SK-N-MC (cell line): Measurements from ENCODE around the gene SIN3A.
"Not testable (repeated sequence)": the region's sequence is repeated elsewhere in the genome, so short reads cannot be mapped to it uniquely, and the experiment has no call there.

Source experiments
- DNase-seq: peaks from one replicate; pipeline ENCODE4 v3.0.0-alpha.2; 2011; ENCODE audit warnings: low read depth, low spot score
- H3K27ac ChIP-seq: fragments of 200-600 bp; sonication (generic); 2 replicates; pipeline ENCODE4 v1.5.1; 2016; ENCODE audit warnings: mixed run types
- H3K36me3 ChIP-seq: fragments of 200-600 bp; sonication (generic); 2 replicates; pipeline ENCODE4 v1.6.1; 2017; ENCODE audit warnings: antibody characterized with exemption, low read length, mixed read lengths; ENCODE audit not compliant: insufficient read depth
- H3K4me3 ChIP-seq: fragments of 200-600 bp; sonication (generic); 2 replicates; pipeline ENCODE4 v1.5.1; 2016
- H3K9ac ChIP-seq: fragments of 200-600 bp; sonication (generic); 2 replicates; pipeline ENCODE4 v1.8.0; 2017; ENCODE audit warnings: mixed run types, mixed read lengths; ENCODE audit not compliant: insufficient read length
- H3K9me3 ChIP-seq: fragments of 200-600 bp; sonication (generic); 2 replicates; pipeline ENCODE4 v1.6.1; 2017; ENCODE audit warnings: low read depth, mild to moderate bottlenecking, antibody characterized with exemption, low read length, moderate library complexity, mixed read lengths
- EZH2 ChIP-seq: fragments of 200-600 bp; sonication (generic); IDR thresholded peaks from one replicate; pipeline ENCODE4 v1.6.1; 2017; ENCODE audit warnings: antibody characterized with exemption
- FOXP2 ChIP-seq: optimal IDR thresholded peaks from 2 replicates; pipeline ENCODE3; 2011; ENCODE audit warnings: mild to moderate bottlenecking, moderate library complexity; ENCODE audit not compliant: insufficient read depth; ENCODE audit errors: extremely low read length, control extremely low read depth
- POLR2AphosphoS5 ChIP-seq: IDR thresholded peaks from 2 replicates; pipeline ENCODE4 v1.6.1; 2012; ENCODE audit warnings: mild to moderate bottlenecking, low read depth, low read length, borderline replicate concordance

Gene SIN3A

DNA sequence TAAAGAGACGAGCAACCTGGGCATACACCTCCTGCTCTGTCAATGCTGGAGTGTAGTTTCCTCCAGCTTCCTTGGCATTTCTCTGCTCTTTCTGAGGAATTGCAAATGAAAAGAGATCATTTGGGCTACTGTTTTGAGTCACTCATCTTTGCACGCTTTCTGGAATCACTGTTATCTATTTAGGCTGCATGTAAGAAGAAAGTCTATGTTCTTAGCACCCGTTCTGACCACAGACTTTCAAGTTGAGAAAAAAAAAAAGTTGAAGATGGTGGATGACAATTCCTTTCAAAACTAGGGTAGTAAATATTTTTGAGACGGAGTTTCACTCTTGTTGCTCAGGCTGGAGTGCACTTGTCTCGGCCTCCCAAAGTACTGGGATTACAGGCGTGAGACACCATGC is 41.3 kb downstream of the SIN3A start:
- Histone ChIP-seq H3K36me3 (peaks cover 85% of the 10 kb centered on the region), H3K9ac (no peak overlapping the region)
- no peak for TF ChIP-seq EZH2
- no peak for TF ChIP-seq FOXP2
- no peak for TF ChIP-seq POLR2AphosphoS5

DNA sequence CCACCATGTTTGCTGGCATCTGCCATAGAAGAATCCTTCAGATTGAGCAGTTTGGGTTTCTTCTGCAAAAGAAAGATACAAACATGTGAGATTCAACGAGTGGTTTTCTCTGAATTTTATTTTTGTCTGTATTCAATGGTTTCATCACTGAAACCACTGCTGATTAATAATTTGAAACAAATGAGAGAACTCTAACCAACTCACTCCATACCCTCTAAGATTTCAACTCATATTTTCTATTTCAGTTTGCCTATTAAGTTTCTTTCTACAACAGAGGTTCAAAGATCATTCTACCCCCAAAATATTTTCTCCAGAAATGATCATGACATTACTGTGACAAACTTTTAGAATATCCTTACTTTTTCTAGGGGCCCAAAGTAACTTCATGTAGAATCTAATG is 44.4 kb downstream of the SIN3A start:
- H3K9me3 ChIP-seq, result no peaks in the 10 kb centered on the region
- TF ChIP-seq EZH2, result no peak
- no peak for TF ChIP-seq FOXP2
- TF ChIP-seq POLR2AphosphoS5, result no peak
- peaks cover 90% of the 10 kb centered on the region for H3K36me3 ChIP-seq
- no peak for DNase-seq
- 0 out of 2 replicates have a peak overlapping the region, but pooled peaks have one; percentile 19 for H3K27ac ChIP-seq
- no peak overlapping the region for H3K9ac ChIP-seq
- no peak overlapping the region for H3K4me3 ChIP-seq

More for the DNA sequence above, 41.3 kb downstream of the SIN3A start:
- no peaks in the 10 kb centered on the region for H3K9me3 ChIP-seq
- no peak overlapping the region for H3K4me3 ChIP-seq
- no peak for DNase-seq
- no peak overlapping the region for H3K27ac ChIP-seq

DNA sequence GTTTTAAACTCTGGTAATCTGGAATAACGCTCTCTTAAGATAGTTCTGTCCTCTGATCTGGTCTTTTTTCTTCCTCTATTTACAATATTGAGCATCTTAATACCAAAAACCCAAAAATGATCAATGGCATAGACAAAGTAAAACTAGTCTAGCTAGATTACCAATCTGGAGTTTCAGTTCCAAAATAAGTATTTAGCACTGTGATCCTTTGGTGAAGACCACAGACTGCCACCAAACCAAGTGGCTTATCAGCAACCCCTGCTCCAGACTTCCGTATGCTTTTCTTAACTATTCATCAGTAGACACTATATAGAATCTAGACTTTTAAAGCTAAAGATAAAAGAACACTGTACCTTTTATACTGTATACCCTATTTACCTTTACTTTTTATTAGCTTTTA is 47.6 kb downstream of the SIN3A start:
- DNase-seq, result no peak
- Histone ChIP-seq H3K27ac (no peak overlapping the region), H3K9me3 (no peaks in the 10 kb centered on the region), H3K36me3 (peaks cover 84% of the 10 kb centered on the region), H3K9ac (no peak overlapping the region), H3K4me3 (no peak overlapping the region)
- TF ChIP-seq FOXP2, result no peak
- no peak for TF ChIP-seq EZH2
- no peak for TF ChIP-seq POLR2AphosphoS5

DNA sequence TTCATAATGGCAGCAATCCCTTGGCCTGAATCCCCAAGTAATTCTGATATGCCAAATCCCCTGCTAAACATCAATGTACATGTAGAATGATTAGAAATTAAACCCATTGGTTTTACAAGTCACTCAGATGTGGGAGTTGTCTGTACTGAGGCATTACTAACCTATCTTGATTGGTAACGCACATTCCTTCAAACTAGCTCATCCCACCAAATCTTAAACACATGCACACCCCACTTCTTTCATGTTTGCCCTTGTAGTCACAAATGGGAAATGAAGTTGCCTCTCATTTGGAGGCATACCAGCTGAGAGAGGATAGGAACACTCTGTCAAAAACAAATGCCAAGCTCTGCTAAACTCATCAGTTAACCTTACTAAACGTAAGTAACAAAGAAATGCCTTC is 54.0 kb downstream of the SIN3A start:
- no peak for TF ChIP-seq EZH2
- Histone ChIP-seq H3K27ac (no peak overlapping the region), H3K9ac (no peak overlapping the region), H3K36me3 (peaks cover 90% of the 10 kb centered on the region), H3K9me3 (no peaks in the 10 kb centered on the region), H3K4me3 (no peak overlapping the region)
- no peak for DNase-seq

DNA sequence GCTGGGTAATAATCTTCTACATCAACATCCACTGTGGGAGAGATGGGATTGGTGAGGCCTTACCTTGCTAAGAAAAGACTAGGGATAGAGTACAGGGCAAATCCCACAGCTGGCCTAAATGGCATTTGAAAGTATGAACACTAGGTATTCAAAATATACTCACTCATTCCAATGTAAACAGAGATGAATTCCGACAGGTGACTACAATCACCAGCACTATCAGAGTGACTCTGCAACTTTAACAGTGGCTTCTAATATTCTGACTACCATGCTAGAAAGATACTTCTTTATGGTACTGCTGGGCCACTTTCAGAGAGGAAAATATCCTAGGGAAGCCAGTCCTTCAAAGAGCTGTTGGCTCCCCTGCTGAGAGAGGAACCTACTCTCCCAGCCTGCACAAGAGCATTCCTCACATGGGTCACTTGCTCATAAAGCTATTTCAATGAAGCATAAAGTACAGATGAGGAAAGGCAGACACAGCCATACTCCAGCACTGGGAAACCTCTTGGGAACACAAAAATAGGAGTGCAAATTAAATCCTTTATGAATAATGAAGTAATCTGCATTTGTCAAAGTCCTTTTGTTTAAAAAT is 61.6 kb downstream of the SIN3A start:
- H3K36me3 ChIP-seq, result peaks cover 99% of the 10 kb centered on the region

DNA sequence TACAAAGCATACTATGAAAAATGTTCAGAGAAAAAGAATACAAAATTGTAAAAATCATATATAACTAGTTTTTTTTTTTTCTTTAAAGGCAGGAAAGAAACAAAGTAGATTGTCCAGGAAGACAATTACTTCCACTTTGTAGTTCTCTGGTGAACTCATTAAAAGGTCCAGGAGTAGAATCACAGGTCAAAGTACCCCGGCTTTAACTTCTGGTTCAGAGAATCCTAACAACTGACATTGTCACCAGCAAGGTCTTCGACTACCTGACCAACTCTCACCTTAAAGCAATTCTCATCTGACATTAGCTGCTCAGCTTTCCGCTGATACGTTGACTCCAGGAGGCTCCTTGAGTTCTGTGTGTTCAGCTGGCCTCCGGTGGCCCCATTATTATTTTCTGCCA is 67.5 kb downstream of the SIN3A start:
- not testable (repeated sequence) for DNase-seq, H3K9me3 ChIP-seq, H3K4me3 ChIP-seq, H3K27ac ChIP-seq, H3K9ac ChIP-seq
- peaks cover 94% of the 10 kb centered on the region for H3K36me3 ChIP-seq

More for the DNA sequence above, 61.6 kb downstream of the SIN3A start:
- TF ChIP-seq EZH2, result no peak
- TF ChIP-seq FOXP2, result no peak
- TF ChIP-seq POLR2AphosphoS5, result no peak
- DNase-seq, result no peak
- H3K9ac ChIP-seq, result no peak overlapping the region
- no peaks in the 10 kb centered on the region for H3K9me3 ChIP-seq
- H3K4me3 ChIP-seq, result no peak overlapping the region
- no peak overlapping the region; the same call in 1 of the 2 replicates for H3K27ac ChIP-seq

DNA sequence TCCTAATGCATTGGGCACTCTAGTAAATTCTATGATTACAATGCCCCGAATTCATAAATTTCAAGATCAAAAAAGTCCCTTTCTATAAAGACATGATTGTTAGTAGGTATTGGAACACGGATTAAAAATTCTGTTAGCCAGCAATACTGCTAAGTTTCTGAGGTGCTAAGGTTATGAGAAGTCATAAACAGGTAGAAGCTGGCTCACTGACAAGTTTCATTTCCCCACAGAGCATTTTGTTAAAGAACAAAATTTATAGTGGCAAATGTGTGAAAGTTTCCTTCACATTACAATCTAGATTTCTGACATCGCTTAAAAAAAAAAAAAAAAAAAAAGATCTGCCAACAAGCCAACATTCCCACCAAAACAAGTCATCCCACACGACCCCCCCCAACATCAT is 70.7 kb downstream of the SIN3A start:
- Histone ChIP-seq H3K9ac (no peak overlapping the region), H3K27ac (no peak overlapping the region), H3K9me3 (no peaks in the 10 kb centered on the region), H3K4me3 (no peak overlapping the region), H3K36me3 (peaks cover 84% of the 10 kb centered on the region)
- TF ChIP-seq POLR2AphosphoS5, result no peak
- no peak for TF ChIP-seq FOXP2
- DNase-seq, result no peak

DNA sequence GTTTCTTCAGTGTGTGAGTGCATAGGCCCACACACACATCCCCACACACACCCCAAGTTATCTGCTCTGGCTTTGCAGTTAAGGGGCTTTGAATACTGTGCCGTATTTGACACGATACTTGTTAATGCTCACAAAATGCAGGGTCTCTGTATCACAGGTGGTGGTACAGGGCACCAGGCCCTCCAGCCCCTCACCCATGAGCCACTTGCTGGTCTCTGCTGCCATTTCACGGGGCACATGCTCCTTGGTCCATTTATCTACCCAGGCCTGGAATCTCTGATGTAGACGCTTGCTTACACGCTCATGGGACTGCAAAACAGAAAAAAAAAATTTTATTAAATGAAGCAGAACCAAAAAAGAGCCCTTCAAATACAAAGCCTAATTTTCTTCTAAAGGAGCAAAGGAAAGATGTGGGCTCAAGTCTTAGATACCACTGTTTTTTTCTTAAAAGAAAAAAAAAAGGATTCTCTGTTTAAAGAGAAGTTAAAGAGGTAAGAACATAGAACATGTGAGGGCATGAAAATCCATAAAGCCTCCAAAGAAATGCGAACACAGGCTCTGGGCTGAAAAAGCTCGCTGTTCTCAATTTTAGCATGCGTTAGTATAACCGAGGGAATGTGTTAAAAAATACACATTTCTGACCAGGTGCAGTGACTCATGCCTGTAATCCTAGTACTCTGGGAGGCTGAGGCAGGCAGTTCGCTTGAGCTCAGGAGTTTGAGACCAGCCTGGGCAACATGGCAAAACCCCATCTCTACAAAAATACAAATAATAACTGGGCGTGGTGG is 79.4 kb downstream of the SIN3A start:
- Histone ChIP-seq H3K4me3 (no peak overlapping the region), H3K9ac (no peak overlapping the region), H3K36me3 (peaks cover 59% of the 10 kb centered on the region), H3K9me3 (no peaks in the 10 kb centered on the region), H3K27ac (no peak overlapping the region)
- TF ChIP-seq EZH2, result no peak
- TF ChIP-seq POLR2AphosphoS5, result no peak
- no peak for TF ChIP-seq FOXP2
- DNase-seq, result no peak

DNA sequence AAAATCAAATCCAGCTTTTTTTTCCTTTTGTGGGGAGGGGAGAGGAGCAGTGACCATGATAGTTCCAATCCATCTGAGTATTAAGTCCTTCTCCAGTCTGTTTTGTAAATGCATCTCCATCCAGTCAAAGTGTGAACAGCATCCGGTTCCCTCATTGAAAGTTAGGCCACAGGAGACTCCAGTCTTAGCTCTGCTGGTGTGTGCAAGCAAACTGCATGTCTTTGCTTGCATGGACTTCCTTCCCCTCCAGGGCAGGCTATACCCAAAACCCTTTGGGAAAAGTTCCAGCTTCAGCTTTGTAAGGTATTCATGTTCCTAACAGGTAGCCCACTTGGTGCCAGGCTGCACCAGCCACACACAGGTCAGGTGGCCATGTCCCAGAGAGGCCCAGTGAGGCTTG is 80.0 kb downstream of the SIN3A start:
- H3K36me3 ChIP-seq, result peaks cover 59% of the 10 kb centered on the region

More for the DNA sequence above, 80.0 kb downstream of the SIN3A start:
- no peak for TF ChIP-seq EZH2
- TF ChIP-seq POLR2AphosphoS5, result no peak
- TF ChIP-seq FOXP2, result no peak
- Histone ChIP-seq H3K4me3 (no peak overlapping the region), H3K9me3 (no peaks in the 10 kb centered on the region), H3K9ac (no peak overlapping the region), H3K27ac (no peak overlapping the region; the same call in 1 of the 2 replicates)
- no peak for DNase-seq
